ENCODE results near the gene SNTN. TPM values are rescaled to one million over a fixed set of nuclear protein-coding genes. Genes with fewer than 3 reads are reported as not detected.

Gene SNTN
- total and polyA plus RNA-seq, 12 donors: not detected

- TF ChIP-seq CTCF (IDR thresholded peaks at IDR 0.05) (no peak), POLR2A (IDR thresholded peaks at IDR 0.05) (no peak)
- Histone ChIP-seq H3K4me1 (replicated peaks in 1 of 2) (no peaks in the 10 kb centered on the region), H3K27ac (no peak overlapping the region), H3K4me3 (no peak overlapping the region), H3K27me3 (no peaks in the 10 kb centered on the region), H3K9me3 (replicated peaks in 1 of 3) (no peaks in the 10 kb centered on the region), H3K36me3 (replicated peaks in 1 of 2) (no peaks in the 10 kb centered on the region)
- no peak for DNase-seq
- intact Hi-C loops (cut with DNase I): no loop called here
These were observed 10.0 kb downstream of the SNTN start for GRCh38 chr3:63662500-63662899.

- H3K9me3 ChIP-seq (replicated peaks in 1 of 3): no peaks in the 10 kb centered on the region
- intact Hi-C loops (cut with DNase I): no loop called here
- no peak for DNase-seq
- WGBS, 4 donors: 83 to 88% (median 86%) methylated on average over 7 of the region's 7 CpGs
- no peak for TF ChIP-seq POLR2A (IDR thresholded peaks at IDR 0.05)
- no peaks in the 10 kb centered on the region for H3K27me3 ChIP-seq
- H3K27ac ChIP-seq: no peak overlapping the region
- H3K4me3 ChIP-seq: no peak overlapping the region
- no peaks in the 10 kb centered on the region for H3K4me1 ChIP-seq (replicated peaks in 1 of 2)
- H3K36me3 ChIP-seq (replicated peaks in 1 of 2): no peaks in the 10 kb centered on the region
These were observed 18.1 kb downstream of the SNTN start for GRCh38 chr3:63670544-63670943.

GRCh38 chr3:63673111-63673510, 20.6 kb downstream of the SNTN start:
- Histone ChIP-seq H3K9me3 (replicated peaks in 1 of 3) (no peaks in the 10 kb centered on the region), H3K4me3 (no peak overlapping the region), H3K27me3 (no peaks in the 10 kb centered on the region), H3K4me1 (replicated peaks in 1 of 2) (no peaks in the 10 kb centered on the region), H3K27ac (no peak overlapping the region), H3K36me3 (replicated peaks in 1 of 2) (no peaks in the 10 kb centered on the region)
- DNase-seq: no peak
- TF ChIP-seq CTCF (IDR thresholded peaks at IDR 0.05) (no peak), POLR2A (IDR thresholded peaks at IDR 0.05) (no peak)
- intact Hi-C loops (cut with DNase I): no loop called here
- 69 to 91% (median 86%) methylated on average over 3 of the region's 3 CpGs for WGBS, 4 donors

GRCh38 chr3:63674586-63674985, 22.1 kb downstream of the SNTN start:
- intact Hi-C loops (cut with DNase I): no loop called here
- no peak overlapping the region for H3K4me3 ChIP-seq
- no peaks in the 10 kb centered on the region for H3K9me3 ChIP-seq (replicated peaks in 1 of 3)
- 49 to 85% (median 65%) methylated on average over 2 of the region's 2 CpGs for WGBS, 4 donors
- H3K4me1 ChIP-seq (replicated peaks in 1 of 2): no peaks in the 10 kb centered on the region
- no peaks in the 10 kb centered on the region for H3K36me3 ChIP-seq (replicated peaks in 1 of 2)
- DNase-seq: no peak
- TF ChIP-seq CTCF (IDR thresholded peaks at IDR 0.05): no peak
- no peak for TF ChIP-seq POLR2A (IDR thresholded peaks at IDR 0.05)
- H3K27ac ChIP-seq: no peak overlapping the region
- no peaks in the 10 kb centered on the region for H3K27me3 ChIP-seq

GRCh38 chr3:63679186-63679585, 26.7 kb downstream of the SNTN start:
- DNase-seq: no peak
- Histone ChIP-seq H3K4me1 (replicated peaks in 1 of 2) (no peaks in the 10 kb centered on the region), H3K27ac (no peak overlapping the region), H3K27me3 (no peaks in the 10 kb centered on the region), H3K9me3 (replicated peaks in 1 of 3) (no peaks in the 10 kb centered on the region), H3K4me3 (no peak overlapping the region), H3K36me3 (replicated peaks in 1 of 2) (no peaks in the 10 kb centered on the region)
- intact Hi-C loops (cut with DNase I): no loop called here
- WGBS, 4 donors: 83 to 90% (median 85%) methylated on average over 1 of the region's 1 CpG
- no peak for TF ChIP-seq POLR2A (IDR thresholded peaks at IDR 0.05)
- no peak for TF ChIP-seq CTCF (IDR thresholded peaks at IDR 0.05)

Data from adrenal gland (tissue), 12 donors.